HG03565 (cell line): ENCODE results near the gene MTARC2.

Experiments
- ATAC-seq: cut with Tn5 transposase; IDR thresholded peaks from one replicate; pipeline ENCODE4 v1.9.1; 2021; ENCODE audit warnings: mild to moderate bottlenecking, moderate library complexity; ENCODE audit not compliant: unreplicated experiment

MTARC2 gene

GRCh38 chr1:220797044-220797443 lies 48.9 kb downstream of the MTARC2 start:
- no peak for ATAC-seq

- ATAC-seq, result no peak
Measured at GRCh38 chr1:220797553-220797952, 49.4 kb downstream of the MTARC2 start.

GRCh38 chr1:220798338-220798737 lies 50.2 kb downstream of the MTARC2 start:
- ATAC-seq, result no peak

GRCh38 chr1:220800262-220800661 lies 52.1 kb downstream of the MTARC2 start:
- ATAC-seq, result no peak

- ATAC-seq, result peak; percentile 60
Measured at GRCh38 chr1:220803401-220804201, 55.5 kb downstream of the MTARC2 start.

- no peak for ATAC-seq
Measured at GRCh38 chr1:220804202-220804586, 56.1 kb downstream of the MTARC2 start.

- no peak for ATAC-seq
Measured at GRCh38 chr1:220806408-220806807, 58.3 kb downstream of the MTARC2 start.

GRCh38 chr1:220807726-220808125 lies 59.6 kb downstream of the MTARC2 start:
- no peak for ATAC-seq

- ATAC-seq, result no peak
Measured at GRCh38 chr1:220808345-220809186, 60.4 kb downstream of the MTARC2 start.

- no peak for ATAC-seq
Measured at GRCh38 chr1:220809187-220809550, 61.0 kb downstream of the MTARC2 start.

GRCh38 chr1:220809704-220810103 lies 61.6 kb downstream of the MTARC2 start:
- no peak for ATAC-seq

GRCh38 chr1:220810179-220810653 lies 62.1 kb downstream of the MTARC2 start:
- peak; percentile 89 for ATAC-seq

GRCh38 chr1:220810963-220811362 lies 62.8 kb downstream of the MTARC2 start:
- no peak for ATAC-seq

GRCh38 chr1:220811695-220812094 lies 63.6 kb downstream of the MTARC2 start:
- no peak for ATAC-seq

GRCh38 chr1:220812308-220812707 lies 64.2 kb downstream of the MTARC2 start:
- no peak for ATAC-seq

GRCh38 chr1:220813013-220813412 lies 64.9 kb downstream of the MTARC2 start:
- ATAC-seq, result no peak

- no peak for ATAC-seq
Measured at GRCh38 chr1:220815409-220815808, 67.3 kb downstream of the MTARC2 start.

- no peak for ATAC-seq
Measured at GRCh38 chr1:220817907-220818306, 69.8 kb downstream of the MTARC2 start.

- no peak for ATAC-seq
Measured at GRCh38 chr1:220818421-220819173, 70.5 kb downstream of the MTARC2 start.

- ATAC-seq, result no peak
Measured at GRCh38 chr1:220819467-220820026, 71.4 kb downstream of the MTARC2 start.
